ENCODE data around the gene HBB.

DNA sequence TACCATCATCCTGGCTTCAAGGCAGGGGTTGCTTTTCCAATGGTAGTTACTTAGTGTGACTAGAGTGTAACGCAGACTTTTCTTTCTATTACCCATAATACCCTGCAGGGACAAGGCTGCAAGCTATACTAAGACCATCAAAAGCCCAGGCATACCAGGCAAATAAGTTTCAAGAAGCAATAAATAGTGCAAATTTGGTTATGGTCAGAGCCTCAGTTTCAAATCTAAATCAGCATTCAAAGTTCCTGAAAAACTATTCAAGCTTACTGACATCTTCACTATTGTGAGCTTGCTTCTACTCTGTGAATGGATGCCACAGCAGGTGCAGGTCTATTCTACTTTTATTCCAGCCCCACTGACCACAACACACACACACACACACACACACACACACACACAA lies 2.5 kb upstream of the HBB start:
- TF ChIP-seq, protein P1, sequence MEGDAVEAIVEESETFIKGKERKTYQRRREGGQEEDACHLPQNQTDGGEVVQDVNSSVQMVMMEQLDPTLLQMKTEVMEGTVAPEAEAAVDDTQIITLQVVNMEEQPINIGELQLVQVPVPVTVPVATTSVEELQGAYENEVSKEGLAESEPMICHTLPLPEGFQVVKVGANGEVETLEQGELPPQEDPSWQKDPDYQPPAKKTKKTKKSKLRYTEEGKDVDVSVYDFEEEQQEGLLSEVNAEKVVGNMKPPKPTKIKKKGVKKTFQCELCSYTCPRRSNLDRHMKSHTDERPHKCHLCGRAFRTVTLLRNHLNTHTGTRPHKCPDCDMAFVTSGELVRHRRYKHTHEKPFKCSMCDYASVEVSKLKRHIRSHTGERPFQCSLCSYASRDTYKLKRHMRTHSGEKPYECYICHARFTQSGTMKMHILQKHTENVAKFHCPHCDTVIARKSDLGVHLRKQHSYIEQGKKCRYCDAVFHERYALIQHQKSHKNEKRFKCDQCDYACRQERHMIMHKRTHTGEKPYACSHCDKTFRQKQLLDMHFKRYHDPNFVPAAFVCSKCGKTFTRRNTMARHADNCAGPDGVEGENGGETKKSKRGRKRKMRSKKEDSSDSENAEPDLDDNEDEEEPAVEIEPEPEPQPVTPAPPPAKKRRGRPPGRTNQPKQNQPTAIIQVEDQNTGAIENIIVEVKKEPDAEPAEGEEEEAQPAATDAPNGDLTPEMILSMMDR (IDR thresholded peaks at IDR 0.05) = no peak
- TF ChIP-seq, protein P2, sequence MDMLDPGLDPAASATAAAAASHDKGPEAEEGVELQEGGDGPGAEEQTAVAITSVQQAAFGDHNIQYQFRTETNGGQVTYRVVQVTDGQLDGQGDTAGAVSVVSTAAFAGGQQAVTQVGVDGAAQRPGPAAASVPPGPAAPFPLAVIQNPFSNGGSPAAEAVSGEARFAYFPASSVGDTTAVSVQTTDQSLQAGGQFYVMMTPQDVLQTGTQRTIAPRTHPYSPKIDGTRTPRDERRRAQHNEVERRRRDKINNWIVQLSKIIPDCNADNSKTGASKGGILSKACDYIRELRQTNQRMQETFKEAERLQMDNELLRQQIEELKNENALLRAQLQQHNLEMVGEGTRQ (IDR thresholded peaks at IDR 0.05) = no peak
- TF ChIP-seq JUN (IDR thresholded peaks at IDR 0.05) (no peak), POLR2A (IDR thresholded peaks at IDR 0.05; ENCODE audit: low read length) (no peak), CEBPB (IDR thresholded peaks at IDR 0.05) (no peak), POLR2AphosphoS2 (conservative IDR thresholded peaks at IDR 0.05; ENCODE audit: low read length) (no peak)

Data from A549 (cell line).